Stomach (tissue), 19 donors: ENCODE results near the gene BCL6B. TPM values are rescaled to one million over a fixed set of nuclear protein-coding genes. Genes with fewer than 3 reads are reported as not detected.
"Not testable (repeated sequence)": the region's sequence is repeated elsewhere in the genome, so short reads cannot be mapped to it uniquely, and the experiment has no call there.

Source experiments
- DNase-seq, 2 donors: peaks; one replicate each; pipeline versions ENCODE4 v3.0.0 to v3.0.0-alpha.2; 2013 to 2019
- H3K27ac ChIP-seq, 5 donors: fragments of 200-600 bp in 4 of 5; sonication (generic) in 4 of 5; one replicate each; pipeline ENCODE4 v1.5.1; 2013 to 2019; ENCODE audit warnings: mild to moderate bottlenecking in 1 of 5, moderate library complexity in 1 of 5
- H3K27me3 ChIP-seq, 3 donors: fragments of 200-600 bp; sonication (generic); one replicate each; pipeline ENCODE4 v1.5.1; 2017 to 2019; ENCODE audit warnings: mixed run types in 1 of 3
- H3K36me3 ChIP-seq, 4 donors: fragments of 200-600 bp; sonication (generic); 1 replicate in 3 of 4; 2 replicates in 1 of 4; pipeline ENCODE4 v1.5.1; 2016 to 2019
- H3K4me1 ChIP-seq, 4 donors: fragments of 200-600 bp; sonication (generic); one replicate each; pipeline ENCODE4 v1.5.1; 2016 to 2019
- H3K4me3 ChIP-seq, 4 donors: fragments of 200-600 bp; sonication (generic) in 3 of 4; one replicate each; pipeline ENCODE4 v1.5.1; 2016 to 2019; ENCODE audit warnings: mild to moderate bottlenecking in 1 of 4
- H3K9me3 ChIP-seq, 4 donors: fragments of 200-600 bp; sonication (generic); one replicate each; pipeline ENCODE4 v1.5.1; 2016 to 2019
- EP300 ChIP-seq: sonication (generic); formaldehyde crosslinking; IDR thresholded peaks from one replicate; pipeline ENCODE4 v1.6.1; 2017; ENCODE audit warnings: antibody characterized with exemption
- POLR2A ChIP-seq, 4 donors: fragments of 450-650 bp; IDR thresholded peaks; one replicate each; pipeline ENCODE4 v1.6.1; 2016; ENCODE audit warnings: antibody characterized with exemption in 4 of 4, control low read depth in 2 of 4, mild to moderate bottlenecking in 1 of 4, moderate library complexity in 1 of 4
- POLR2AphosphoS5 ChIP-seq, 3 donors: sonication (generic); formaldehyde crosslinking; IDR thresholded peaks; one replicate each; pipeline ENCODE4 v1.6.1; 2016; ENCODE audit warnings: antibody characterized with exemption in 3 of 3
- WGBS, 5 donors: extraction: QIAGEN DNeasy Blood & Tissue Kit in 3 of 5; methylation state at CpG; one replicate each; pipeline versions ENCODE4 v1.1.5 to v1.1.7; 2013 to 2018; 5-methylcytosine and 5-hydroxymethylcytosine counted together
- intact Hi-C: fragments of 100-400 bp; cut with DNase I; formaldehyde crosslinking; loops from one replicate; pipeline ENCODE4 v1.15.1; 2023; ENCODE audit warnings: low total_unique reads
- long read RNA-seq, 10 donors: transcript quantifications; one replicate each; lab custom pipeline, GENCODE V29; 2026
- polyA plus RNA-seq, 3 donors: library from polyadenylated mRNA; stranded (reverse); fragments of 200-250 nt; gene quantifications; one replicate each; pipeline ENCODE4 v1.2.3, GENCODE V29; 2013
- total RNA-seq, 5 donors: library from RNA; depleted of rRNA; stranded (reverse); fragments of >200 nt; gene quantifications; one replicate each; pipeline versions ENCODE4 v1.1.0 to v1.2.3, GENCODE V29; 2014 to 2016
- TF ChIP-seq, protein P1 (sequence below), 7 experiments: fragments of 450-650 bp in 4 of 7; fragments of 200-600 bp in 3 of 7; sonication (generic) in 3 of 7; IDR thresholded peaks; one replicate each; pipeline ENCODE4 v1.5.1; 2016 to 2019; ENCODE audit warnings: antibody characterized with exemption in 7 of 7, control low read depth in 2 of 7, mild to moderate bottlenecking in 1 of 7
- donor health status: healthy with polysubstance abuse.
- donor health status: Bipolar disorder and iron deficiency.
- donor health status: healthy.

Gene BCL6B
- total RNA-seq (1 to 10 TPM in 3 of 5 donors, not detected in 2; 1.3 to 5.5 (median 2.9) TPM), polyA plus RNA-seq (1 to 10 TPM; 2.2 to 5.0 (median 4.3) TPM)
- long read RNA-seq, donor 1, partial matches to known transcripts = 0 of 1 reads
- long read RNA-seq, donor 1, other reads (novel, unspliced or antisense) = 0 of 1 reads
- long read RNA-seq, donor 2, partial matches to known transcripts = 0 of 2 reads
- long read RNA-seq, donor 2, other reads (novel, unspliced or antisense) = 0 of 2 reads
- long read RNA-seq, donor 3 = 0 reads
- long read RNA-seq, donor 4 = 0 reads
- long read RNA-seq, donor 5, partial matches to known transcripts = 0 of 1 reads
- long read RNA-seq, donor 5, other reads (novel, unspliced or antisense) = 0 of 1 reads
- long read RNA-seq, donor 6, partial matches to known transcripts = 0 of 2 reads
- long read RNA-seq, donor 6, other reads (novel, unspliced or antisense) = 0 of 2 reads
- long read RNA-seq, donor 7, partial matches to known transcripts = 0 of 1 reads
- long read RNA-seq, donor 7, other reads (novel, unspliced or antisense) = 0 of 1 reads
- long read RNA-seq, donor 8, partial matches to known transcripts = 0 of 2 reads
- long read RNA-seq, donor 8, other reads (novel, unspliced or antisense) = 0 of 2 reads
- long read RNA-seq, donor 9, partial matches to known transcripts = 0 of 3 reads
- long read RNA-seq, donor 9, other reads (novel, unspliced or antisense) = 0 of 3 reads
- long read RNA-seq, donor 10, partial matches to known transcripts = 0 of 2 reads
- long read RNA-seq, donor 10, other reads (novel, unspliced or antisense) = 0 of 2 reads

DNA sequence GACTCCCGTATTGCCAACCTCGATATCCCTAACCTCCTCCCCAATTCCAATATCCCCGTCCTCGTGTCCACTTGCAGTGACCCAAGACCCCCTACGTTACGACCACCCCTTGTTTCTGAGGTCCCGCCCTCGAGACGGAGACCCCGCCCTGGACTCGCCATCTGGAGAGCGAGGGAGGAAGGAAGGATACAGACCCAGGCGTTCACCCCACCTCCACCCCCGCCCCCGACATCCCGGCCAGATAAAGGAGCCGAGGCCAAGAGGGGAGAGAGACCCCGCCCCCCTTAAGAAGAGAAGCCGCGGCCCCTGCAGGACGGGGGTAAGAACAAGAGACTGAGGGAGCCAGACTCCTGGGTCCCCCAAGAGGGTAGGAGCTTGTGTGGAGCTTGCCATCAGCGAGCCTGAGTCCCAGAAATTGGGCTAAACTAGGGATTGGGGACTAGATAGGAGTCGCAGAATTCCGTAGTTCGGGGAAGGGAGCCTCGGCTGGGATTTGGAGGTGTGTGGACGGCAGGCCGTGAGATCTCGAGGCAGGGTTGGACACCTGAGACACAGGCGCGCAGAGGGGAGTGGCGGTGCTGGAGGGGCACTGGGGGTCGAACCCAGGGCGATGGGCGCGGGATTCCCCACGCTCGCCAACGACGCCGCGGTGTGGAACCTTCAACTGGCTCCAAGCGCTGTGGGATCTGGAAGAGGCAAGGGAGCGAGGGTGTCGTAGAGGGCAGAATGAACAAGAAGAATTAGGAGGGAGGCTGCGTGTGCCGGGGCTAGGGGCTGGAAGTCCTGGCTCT is at the start of gene BCL6B:
TSS of gene BCL6B (plus strand) at position 270 of the 791 bp plus-strand sequence. CDS start 622 bp downstream, outside the sequence.
- H3K4me1 ChIP-seq = peaks cover 29 to 54% (median 48%) of the 10 kb centered on the region in 4 donors
- intact Hi-C loops = no loop called here
- peak in 1 of 2 donors; percentile 57 for DNase-seq
- WGBS, 5 donors = 9 to 17% (median 10%) methylated on average over 43 to 47 of the region's 47 CpGs
- H3K36me3 ChIP-seq = no peaks in the 10 kb centered on the region
- TF ChIP-seq EP300 (no peak), POLR2AphosphoS5 (IDR thresholded peaks at IDR 0.05) (no peak), POLR2A (IDR thresholded peaks at IDR 0.05) (no peak)
- TF ChIP-seq, protein P1, sequence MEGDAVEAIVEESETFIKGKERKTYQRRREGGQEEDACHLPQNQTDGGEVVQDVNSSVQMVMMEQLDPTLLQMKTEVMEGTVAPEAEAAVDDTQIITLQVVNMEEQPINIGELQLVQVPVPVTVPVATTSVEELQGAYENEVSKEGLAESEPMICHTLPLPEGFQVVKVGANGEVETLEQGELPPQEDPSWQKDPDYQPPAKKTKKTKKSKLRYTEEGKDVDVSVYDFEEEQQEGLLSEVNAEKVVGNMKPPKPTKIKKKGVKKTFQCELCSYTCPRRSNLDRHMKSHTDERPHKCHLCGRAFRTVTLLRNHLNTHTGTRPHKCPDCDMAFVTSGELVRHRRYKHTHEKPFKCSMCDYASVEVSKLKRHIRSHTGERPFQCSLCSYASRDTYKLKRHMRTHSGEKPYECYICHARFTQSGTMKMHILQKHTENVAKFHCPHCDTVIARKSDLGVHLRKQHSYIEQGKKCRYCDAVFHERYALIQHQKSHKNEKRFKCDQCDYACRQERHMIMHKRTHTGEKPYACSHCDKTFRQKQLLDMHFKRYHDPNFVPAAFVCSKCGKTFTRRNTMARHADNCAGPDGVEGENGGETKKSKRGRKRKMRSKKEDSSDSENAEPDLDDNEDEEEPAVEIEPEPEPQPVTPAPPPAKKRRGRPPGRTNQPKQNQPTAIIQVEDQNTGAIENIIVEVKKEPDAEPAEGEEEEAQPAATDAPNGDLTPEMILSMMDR (IDR thresholded peaks at IDR 0.05) = no peak
- H3K9me3 ChIP-seq = no peaks in the 10 kb centered on the region
- peak within 1 kb of the TSS; percentile 20 to 82 (median 74) for H3K27ac ChIP-seq
- H3K27me3 ChIP-seq = peaks cover 3 to 24% (median 10%) of the 10 kb centered on the region in 3 donors
- H3K4me3 ChIP-seq = peak within 1 kb of the TSS; percentile 27 to 36 (median 34)

DNA sequence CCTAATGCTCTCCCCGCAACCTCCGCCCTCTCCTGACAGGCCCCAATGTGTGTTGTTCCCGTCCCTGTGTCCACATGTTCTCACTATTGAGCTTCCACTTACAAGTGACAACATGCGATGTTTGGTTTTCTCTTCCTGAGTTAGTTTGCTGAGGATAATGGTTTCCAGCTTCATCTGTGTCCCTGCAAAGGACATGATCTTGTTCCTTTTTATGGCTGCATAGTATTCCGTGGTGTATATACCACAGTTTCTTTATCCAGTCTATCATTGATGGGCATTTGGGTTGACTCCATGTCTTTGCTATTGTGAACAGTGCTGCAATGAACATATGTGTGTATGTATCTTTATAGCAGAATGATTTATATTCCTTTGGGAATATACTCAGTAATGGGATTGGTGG is 43.4 kb upstream of the BCL6B start:
- H3K36me3 ChIP-seq, H3K27ac ChIP-seq, H3K4me3 ChIP-seq, intact Hi-C loops, DNase-seq, H3K4me1 ChIP-seq, H3K27me3 ChIP-seq: not testable (repeated sequence)
- 92 to 95% (median 92%) methylated on average over 5 of the region's 5 CpGs for WGBS, 5 donors
- H3K9me3 ChIP-seq = peaks cover 0 to 11% (median 4%) of the 10 kb centered on the region in 4 donors

DNA sequence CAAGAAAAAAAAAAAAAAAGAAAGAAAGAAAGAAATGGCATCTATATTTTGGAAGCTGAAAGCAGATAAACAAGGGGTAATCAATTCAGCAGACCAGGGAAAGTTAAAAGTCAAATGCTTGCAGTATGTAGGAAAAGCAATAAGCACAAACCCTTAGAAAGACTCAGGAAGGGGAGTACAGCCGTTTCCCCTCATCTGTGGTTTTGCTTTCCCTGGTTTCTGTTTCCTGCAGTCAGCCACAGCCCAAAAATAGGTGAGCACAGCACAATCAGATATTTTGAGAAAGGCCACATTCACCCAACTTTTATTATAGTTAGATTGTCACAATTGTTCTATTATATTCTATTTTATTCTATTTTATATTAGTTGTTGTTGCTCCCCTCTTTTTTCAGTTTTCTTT is 41.4 kb upstream of the BCL6B start:
- DNase-seq = no peak
- Histone ChIP-seq H3K9me3 (peaks cover 0 to 11% (median 4%) of the 10 kb centered on the region in 4 donors), H3K27ac (no peak overlapping the region), H3K4me3 (no peak overlapping the region), H3K36me3 (no peaks in the 10 kb centered on the region), H3K4me1 (no peaks in the 10 kb centered on the region), H3K27me3 (no peaks in the 10 kb centered on the region)
- intact Hi-C loops = no loop called here
- TF ChIP-seq, protein P1 (IDR thresholded peaks at IDR 0.05) = no peak
- no peak for TF ChIP-seq POLR2A (IDR thresholded peaks at IDR 0.05)
- no peak for TF ChIP-seq POLR2AphosphoS5 (IDR thresholded peaks at IDR 0.05)
- TF ChIP-seq EP300 = no peak
- WGBS, 5 donors = 52 to 68% (median 56%) methylated on average over 1 of the region's 1 CpG

- H3K9me3 ChIP-seq = peaks cover 0 to 8% (median 2%) of the 10 kb centered on the region in 4 donors
- no peak for TF ChIP-seq POLR2AphosphoS5 (IDR thresholded peaks at IDR 0.05)
- TF ChIP-seq EP300 = no peak
- no peak for TF ChIP-seq POLR2A (IDR thresholded peaks at IDR 0.05)
- TF ChIP-seq, protein P1 (IDR thresholded peaks at IDR 0.05) = no peak
- DNase-seq = no peak
- 68 to 79% (median 75%) methylated on average over 4 of the region's 4 CpGs for WGBS, 5 donors
- H3K36me3 ChIP-seq = no peaks in the 10 kb centered on the region
- H3K27ac ChIP-seq = no peak overlapping the region
- intact Hi-C loops = no loop called here
- H3K27me3 ChIP-seq = no peaks in the 10 kb centered on the region
- no peaks in the 10 kb centered on the region for H3K4me1 ChIP-seq
- no peak overlapping the region for H3K4me3 ChIP-seq
These were observed 37.6 kb upstream of the BCL6B start for GRCh38 chr17:6985266-6985665.
